Panc1 (cell line): ENCODE measurements around the gene CDYL2.

Source experiments
- CTCF ChIP-seq: fragments of 450-650 bp; IDR thresholded peaks from 2 replicates; pipeline ENCODE4 v1.5.1; 2017; ENCODE audit warnings: mild to moderate bottlenecking
- POLR2AphosphoS5 ChIP-seq: IDR thresholded peaks from 2 replicates; pipeline ENCODE4 v1.6.1; 2012; ENCODE audit warnings: mild to moderate bottlenecking, low read depth, low read length, moderate library complexity
- TCF7L2 ChIP-seq: IDR thresholded peaks from 2 replicates; pipeline ENCODE4 v1.6.1; 2011; ENCODE audit warnings: mild to moderate bottlenecking, low read depth, low read length, inconsistent platforms

GRCh38 chr16:80710918-80711317 lies 93.5 kb downstream of the CDYL2 start:
- no peak for TF ChIP-seq CTCF
- TF ChIP-seq POLR2AphosphoS5: no peak
- TF ChIP-seq TCF7L2: no peak
